Activated T-cell treated with anti-CD3 and anti-CD28 coated beads, Interleukin-2, amount 50 U/mL, for 1 hour (primary cell): ENCODE measurements around the gene SNED1.

Experiments
- DNase-seq: peaks from one replicate; pipeline ENCODE4 v3.0.0-alpha.2; 2020

SNED1 gene

GRCh38 chr2:240960309-240960970 is 38.0 kb upstream of the SNED1 start:
- no peak for DNase-seq

DNA sequence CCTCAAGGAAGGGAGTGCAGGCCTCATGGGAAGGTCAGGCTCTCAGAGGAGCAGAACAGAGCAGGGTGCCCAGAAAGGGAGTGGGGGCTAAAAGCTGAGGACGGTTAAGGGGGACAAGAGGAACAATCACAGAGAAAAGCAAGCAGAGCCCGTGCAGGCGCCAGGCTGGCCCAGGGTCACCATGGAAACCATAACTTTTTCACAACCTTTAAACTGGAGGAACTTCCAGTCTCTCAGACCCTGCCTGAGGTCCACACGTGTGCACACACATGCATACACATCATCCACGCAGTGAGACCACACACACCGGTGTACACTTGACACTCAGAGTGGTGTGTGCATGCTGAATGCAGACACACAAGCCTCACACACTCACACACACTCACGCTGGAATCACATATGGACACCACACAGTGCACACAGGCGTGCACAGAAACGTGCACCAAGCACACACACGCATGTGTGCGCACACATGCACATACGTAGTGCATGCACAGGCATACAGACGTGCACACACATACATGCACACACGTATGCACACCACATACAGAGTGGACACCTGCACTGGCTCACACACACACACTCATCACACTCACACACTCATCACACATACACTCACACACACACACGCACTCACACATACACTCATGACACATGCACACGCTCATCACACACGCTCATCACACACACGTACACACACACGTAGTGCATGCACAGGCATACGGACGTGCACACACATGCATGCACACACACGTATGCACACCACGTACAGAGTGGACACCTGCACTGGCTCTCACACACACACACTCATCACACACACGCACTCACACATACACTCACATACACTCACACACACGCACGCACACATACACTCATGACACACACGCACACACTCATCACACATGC is 37.2 kb upstream of the SNED1 start:
- DNase-seq = no peak

- DNase-seq = no peak
Measured at GRCh38 chr2:240961910-240962299, 36.5 kb upstream of the SNED1 start.

- no peak for DNase-seq
Measured at GRCh38 chr2:240962300-240963064, 35.9 kb upstream of the SNED1 start.

GRCh38 chr2:240963065-240963867 is 35.2 kb upstream of the SNED1 start:
- DNase-seq = peak; percentile 11

- peak; percentile 13 for DNase-seq
Measured at GRCh38 chr2:240963868-240964703, 34.3 kb upstream of the SNED1 start.

GRCh38 chr2:240964704-240965295 is 33.6 kb upstream of the SNED1 start:
- peak; percentile 8 for DNase-seq

DNA sequence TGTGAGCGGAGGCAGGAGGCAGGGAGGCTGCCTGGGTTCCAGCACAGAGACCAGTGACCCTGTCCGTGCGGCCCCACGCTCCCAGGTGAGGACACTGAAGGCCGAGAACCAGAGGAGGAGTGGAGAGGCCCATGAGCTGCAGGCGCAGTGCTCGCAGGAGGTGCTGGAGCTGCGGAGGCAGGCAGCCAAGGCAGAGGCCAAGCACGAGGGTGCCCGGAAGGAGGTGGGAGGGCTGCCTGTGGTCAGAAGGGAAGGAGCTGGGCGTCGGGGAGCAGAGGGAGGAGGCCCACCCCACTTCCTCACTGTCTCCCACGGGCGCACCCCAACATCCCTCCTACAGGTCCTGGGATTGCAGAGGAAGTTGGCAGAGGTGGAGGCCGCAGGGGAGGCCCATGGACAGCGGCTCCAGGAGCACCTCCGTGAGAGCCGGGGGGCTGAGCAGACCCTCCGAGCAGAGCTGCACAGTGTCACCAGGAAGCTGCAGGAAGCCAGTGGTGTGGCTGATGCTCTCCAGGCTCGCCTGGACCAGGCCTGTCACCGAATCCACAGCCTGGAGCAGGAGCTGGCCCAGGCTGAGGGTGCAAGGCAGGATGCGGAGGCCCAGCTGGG is 33.0 kb upstream of the SNED1 start:
- peak; percentile 15 for DNase-seq

DNA sequence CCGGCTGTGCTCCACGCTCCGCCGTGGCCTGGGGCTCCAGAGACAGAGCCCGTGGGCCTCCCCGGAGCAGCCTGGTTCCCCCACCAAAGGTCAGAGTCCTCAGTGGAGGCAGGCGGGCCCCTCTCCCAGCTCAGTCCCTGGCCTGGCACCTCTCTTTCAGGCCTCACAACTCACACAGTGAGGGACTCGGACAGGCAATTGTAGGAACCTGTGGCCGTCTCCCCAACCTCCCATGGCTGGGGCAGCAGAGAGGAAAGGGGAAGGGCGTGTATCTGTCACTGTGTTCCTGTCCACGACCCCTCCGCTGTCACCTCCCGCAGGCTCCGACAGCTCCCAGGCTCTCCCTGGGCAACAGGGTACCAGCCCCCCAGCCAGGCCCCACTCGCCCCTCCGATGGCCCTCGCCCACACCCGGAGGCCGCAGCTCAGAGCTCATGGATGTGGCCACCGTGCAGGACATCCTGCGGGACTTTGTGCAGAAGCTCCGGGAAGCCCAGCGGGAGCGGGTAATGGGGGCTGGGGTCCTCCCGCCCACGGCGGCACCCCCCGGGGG is 32.4 kb upstream of the SNED1 start:
- no peak for DNase-seq

GRCh38 chr2:240966457-240966905 is 31.9 kb upstream of the SNED1 start:
- DNase-seq = no peak

GRCh38 chr2:240966906-240967680 is 31.3 kb upstream of the SNED1 start:
- DNase-seq = no peak

DNA sequence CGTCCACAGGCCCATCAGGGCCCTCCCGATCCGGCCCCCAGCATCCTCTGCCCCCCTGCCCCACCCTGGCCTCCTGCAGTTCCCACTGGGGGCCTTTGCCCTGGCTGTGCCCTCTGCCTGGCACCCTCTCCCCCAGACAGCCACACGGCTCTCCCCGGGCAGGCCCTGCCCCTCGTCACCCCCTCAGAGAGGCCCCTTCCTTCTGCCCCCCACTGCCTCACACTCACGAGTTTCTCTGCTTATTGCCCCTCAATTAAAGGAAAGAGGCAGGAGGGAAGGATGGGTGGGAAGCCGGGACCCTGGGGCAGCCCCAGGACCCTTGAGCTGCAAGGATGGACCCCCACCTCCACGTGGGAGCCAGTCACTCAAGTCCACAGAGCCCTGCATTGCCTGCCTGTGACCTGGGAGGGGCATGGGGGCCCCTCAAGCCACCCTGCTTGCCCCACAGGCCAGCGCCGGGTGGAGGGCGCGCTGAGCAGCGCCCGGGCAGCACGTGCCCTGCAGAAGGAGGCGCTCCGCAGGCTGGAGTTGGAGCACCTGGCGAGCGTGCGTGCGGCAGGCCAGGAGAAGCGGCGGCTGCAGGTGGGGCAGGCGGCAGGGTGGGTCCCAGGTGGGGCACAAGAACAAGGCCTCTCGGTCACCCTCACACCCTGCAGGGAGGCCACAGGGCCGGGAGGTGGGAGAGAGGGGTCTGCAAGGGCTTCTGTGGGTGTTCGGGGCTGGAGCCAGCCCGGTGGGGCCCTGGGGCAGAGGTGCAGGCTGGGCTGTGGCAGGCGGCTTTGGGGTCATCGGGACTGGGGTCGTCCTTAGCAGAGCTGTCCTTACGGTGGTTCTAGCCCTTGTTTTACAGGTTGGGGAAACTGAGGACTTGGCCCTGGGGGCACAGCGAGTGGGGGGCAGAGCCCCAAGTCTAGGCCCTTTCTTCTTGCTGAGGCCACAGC is 30.5 kb upstream of the SNED1 start:
- no peak for DNase-seq

GRCh38 chr2:240968731-240969624 is 29.4 kb upstream of the SNED1 start:
- DNase-seq = no peak

- no peak for DNase-seq
Measured at GRCh38 chr2:240970104-240970503, 28.3 kb upstream of the SNED1 start.

- no peak for DNase-seq
Measured at GRCh38 chr2:240970816-240971215, 27.6 kb upstream of the SNED1 start.

DNA sequence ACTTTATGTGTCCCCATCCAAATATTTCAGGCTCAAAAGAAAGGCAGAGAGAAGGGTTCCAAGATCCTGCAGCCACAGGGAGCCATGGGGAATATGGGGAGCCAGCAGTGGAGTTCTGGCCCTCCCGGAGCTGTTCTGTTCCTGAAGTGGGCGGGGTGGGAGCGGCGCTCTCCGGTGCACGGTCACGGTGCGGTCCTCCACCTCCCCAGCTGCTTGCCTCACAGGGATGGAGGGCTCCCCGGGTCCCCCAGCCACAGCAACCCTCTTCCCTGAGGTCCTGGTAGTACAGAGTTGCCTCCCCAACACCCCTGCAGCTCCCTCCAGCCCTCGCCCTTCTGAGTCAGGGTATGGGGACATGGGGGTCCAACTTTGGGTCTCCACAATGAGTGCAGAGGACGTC is 26.2 kb upstream of the SNED1 start:
- DNase-seq = no peak
